ENCODE measurements around the gene PMM1. TPM values are rescaled to one million over a fixed set of nuclear protein-coding genes. Genes with fewer than 3 reads are reported as not detected.

The PMM1 gene
- total and polyA plus RNA-seq, 2 donors (not counting 3 experiments of a cell fraction or from before 2014, with no cell fraction given): 14.6 to 31.7 TPM

- no peaks in the 10 kb centered on the region for H3K9me1 ChIP-seq (replicated peaks; ENCODE audit: control insufficient read depth, extremely low read depth, insufficient read depth, low read length)
- H3K4me2 ChIP-seq (ENCODE audit: insufficient read depth, low read length): peak overlapping the region; percentile 95
- TF ChIP-seq MYC (IDR thresholded peaks at IDR 0.05; ENCODE audit: low read depth, low read length) (no peak), FOS (IDR thresholded peaks at IDR 0.05; ENCODE audit: borderline replicate concordance, insufficient read depth, low read length) (no peak), EZH2 (IDR thresholded peaks at IDR 0.05; ENCODE audit: borderline replicate concordance, low read depth, low read length, severe bottlenecking) (no peak), CTCF (IDR thresholded peaks at IDR 0.05; ENCODE audit: extremely low read depth in 1 of 2, insufficient read depth in 1 of 2, low read depth in 1 of 2, low read length in 2 of 2) (no peak), JUN (IDR thresholded peaks at IDR 0.05; ENCODE audit: borderline replicate concordance, insufficient read depth, insufficient read length, low read depth) (no peak), POLR2AphosphoS5 (IDR thresholded peaks at IDR 0.05; ENCODE audit: insufficient read depth, low read depth, low read length) (no peak), MAX (IDR thresholded peaks at IDR 0.05; ENCODE audit: insufficient read depth, insufficient read length) (no peak), GATA2 (IDR thresholded peaks at IDR 0.05; ENCODE audit: insufficient read depth, insufficient read length, low read depth, low read length) (no peak), POLR2A (IDR thresholded peaks at IDR 0.05; ENCODE audit: low read depth, low read length) (no peak)
- DNase-seq (ENCODE audit: low read depth, low spot score): no peak
- H3K79me2 ChIP-seq (ENCODE audit: control insufficient read depth, insufficient read depth, low read length): peaks cover 70% of the 10 kb centered on the region
- peak overlapping the region; percentile 80 to 86 (median 86) for H3K4me3 ChIP-seq (replicated peaks in 1 of 3; ENCODE audit: insufficient read depth in 1 of 3, low read depth in 1 of 3, low read length in 3 of 3)
- peak overlapping the region; percentile 89 for H3K27ac ChIP-seq (ENCODE audit: insufficient read depth, low read depth, low read length)
- FAIRE-seq: peak; percentile 69
- no peaks in the 10 kb centered on the region for H3K9me3 ChIP-seq (replicated peaks; ENCODE audit: control insufficient read depth, insufficient read depth, low read length)
- intact Hi-C loops (cut with micrococcal nuclease): loop anchor here (5.0 kb wide), 1 partner anchor 47 kb away; no protein-coding TSS in a partner anchor
- peak overlapping the region; percentile 48 for H2AFZ ChIP-seq (ENCODE audit: low read depth, low read length)
- H3K4me1 ChIP-seq (ENCODE audit: control insufficient read depth, extremely low read depth, insufficient read depth, low read length): peaks cover 25% of the 10 kb centered on the region
- dilution Hi-C loops (cut with MboI; ENCODE audit: extremely low pct_ligation_motif_present, low sequenced_read_pairs): no loop called here
- CTCF ChIA-PET: interaction anchor here (1.4 to 3.6 kb wide), 5 partner anchors 30 to 216 kb away, joined by 3 to 14 read pairs (median 9); partner anchors contain the start of genes PMM1 and POLR3H
- no peaks in the 10 kb centered on the region for H3K27me3 ChIP-seq (ENCODE audit: control insufficient read depth in 2 of 2, insufficient read depth in 2 of 2, low read length in 2 of 2)
- H3K9ac ChIP-seq (replicated peaks; ENCODE audit: extremely low read depth, insufficient read depth, low read length): peak overlapping the region; percentile 92
- H4K20me1 ChIP-seq (replicated peaks; ENCODE audit: control insufficient read depth, extremely low read depth, insufficient read depth, low read length): no peaks in the 10 kb centered on the region
- no TSS peak for BruUV-seq (replicated peaks)
- H3K36me3 ChIP-seq (ENCODE audit: control insufficient read depth in 2 of 2, extremely low read depth in 1 of 2, insufficient read depth in 2 of 2, low read length in 2 of 2): peaks cover under 1% of the 10 kb centered on the region in 2 experiments
- POLR2A ChIA-PET: interaction anchor here (1.0 kb wide), 1 partner anchor 47 kb away, joined by 5 read pairs; no protein-coding TSS in a partner anchor
These were observed 30.4 kb upstream of the PMM1 start for GRCh38 chr22:41619979-41620588.

Data from endothelial cell of umbilical vein (primary cell).